ENCODE measurements around the gene USP3. TPM values are rescaled to one million over a fixed set of nuclear protein-coding genes. Genes with fewer than 3 reads are reported as not detected.

The USP3 gene
- polyA plus RNA-seq, 1 of the 3 experiments (the other 2 are of a cell fraction) = 9.3 TPM

GRCh38 chr15:63478243-63478642, 26.1 kb upstream of the USP3 start (continued):
- TF ChIP-seq, protein P1, sequence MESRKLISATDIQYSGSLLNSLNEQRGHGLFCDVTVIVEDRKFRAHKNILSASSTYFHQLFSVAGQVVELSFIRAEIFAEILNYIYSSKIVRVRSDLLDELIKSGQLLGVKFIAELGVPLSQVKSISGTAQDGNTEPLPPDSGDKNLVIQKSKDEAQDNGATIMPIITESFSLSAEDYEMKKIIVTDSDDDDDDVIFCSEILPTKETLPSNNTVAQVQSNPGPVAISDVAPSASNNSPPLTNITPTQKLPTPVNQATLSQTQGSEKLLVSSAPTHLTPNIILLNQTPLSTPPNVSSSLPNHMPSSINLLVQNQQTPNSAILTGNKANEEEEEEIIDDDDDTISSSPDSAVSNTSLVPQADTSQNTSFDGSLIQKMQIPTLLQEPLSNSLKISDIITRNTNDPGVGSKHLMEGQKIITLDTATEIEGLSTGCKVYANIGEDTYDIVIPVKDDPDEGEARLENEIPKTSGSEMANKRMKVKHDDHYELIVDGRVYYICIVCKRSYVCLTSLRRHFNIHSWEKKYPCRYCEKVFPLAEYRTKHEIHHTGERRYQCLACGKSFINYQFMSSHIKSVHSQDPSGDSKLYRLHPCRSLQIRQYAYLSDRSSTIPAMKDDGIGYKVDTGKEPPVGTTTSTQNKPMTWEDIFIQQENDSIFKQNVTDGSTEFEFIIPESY (IDR thresholded peaks at IDR 0.05; ENCODE audit: borderline replicate concordance, low read depth) = no peak

- no peaks in the 10 kb centered on the region for H4K20me1 ChIP-seq (ENCODE audit: insufficient read depth)
- ChIA-PET CTCF (interaction anchor here (2.8 kb wide), 1 partner anchor 13 kb away, joined by 12 read pairs; no protein-coding TSS in a partner anchor), POLR2A (no interaction called here)
- H3K27ac ChIP-seq (ENCODE audit: low read depth in 2 of 2, low read length in 1 of 2) = no peak overlapping the region
- H3K79me2 ChIP-seq (ENCODE audit: insufficient read depth) = no peaks in the 10 kb centered on the region
- H3K36me3 ChIP-seq (replicated peaks in 1 of 2; ENCODE audit: control insufficient read depth in 1 of 2, insufficient read depth in 2 of 2, low read length in 1 of 2) = no peaks in the 10 kb centered on the region
- no peak for DNase-seq
- H3K27me3 ChIP-seq (ENCODE audit: insufficient read depth) = no peaks in the 10 kb centered on the region
- no peak overlapping the region for H3K4me3 ChIP-seq (ENCODE audit: low read depth in 2 of 2, low read length in 1 of 2)
- H3K4me2 ChIP-seq = 0 out of 2 replicates have a peak overlapping the region, but pooled peaks have one; percentile 57
- H3F3A ChIP-seq (replicated peaks; ENCODE audit: insufficient read depth) = peaks cover 9% of the 10 kb centered on the region
- H3K9ac ChIP-seq = no peak overlapping the region
- H3K9me2 ChIP-seq = no peaks in the 10 kb centered on the region
- H3K4me1 ChIP-seq (ENCODE audit: control insufficient read depth in 1 of 2, insufficient read depth in 2 of 2, low read depth in 1 of 2, low read length in 1 of 2) = peaks cover 0 to 18% of the 10 kb centered on the region in 2 experiments; a peak in 1 of 4 replicates
- no peak overlapping the region for H2AFZ ChIP-seq (ENCODE audit: low read depth)
- no peak for TF ChIP-seq FOXM1 (IDR thresholded peaks at IDR 0.05; ENCODE audit: low read depth)
- no peak for TF ChIP-seq MAX (IDR thresholded peaks at IDR 0.05; ENCODE audit: low read depth)
- 95% methylated on average over 2 of the region's 2 CpGs for WGBS (ENCODE audit: low lambda C conversion rate)
- H3K9me3 ChIP-seq = no peaks in the 10 kb centered on the region
Measured at GRCh38 chr15:63480441-63480821, 24.0 kb upstream of the USP3 start.

GRCh38 chr15:63481105-63481810, 23.1 kb upstream of the USP3 start:
- no peak for DNase-seq
- no peaks in the 10 kb centered on the region for H3K79me2 ChIP-seq (ENCODE audit: insufficient read depth)
- no peaks in the 10 kb centered on the region for H4K20me1 ChIP-seq (ENCODE audit: insufficient read depth)
- no peak overlapping the region for H2AFZ ChIP-seq (ENCODE audit: low read depth)
- H3K9me2 ChIP-seq = no peaks in the 10 kb centered on the region
- no peak overlapping the region for H3K4me2 ChIP-seq
- peaks cover 9% of the 10 kb centered on the region for H3F3A ChIP-seq (replicated peaks; ENCODE audit: insufficient read depth)
- H3K4me3 ChIP-seq (ENCODE audit: low read depth in 2 of 2, low read length in 1 of 2) = no peak overlapping the region
- H3K27ac ChIP-seq (ENCODE audit: low read depth in 2 of 2, low read length in 1 of 2) = no peak overlapping the region
- TF ChIP-seq, protein P2, sequence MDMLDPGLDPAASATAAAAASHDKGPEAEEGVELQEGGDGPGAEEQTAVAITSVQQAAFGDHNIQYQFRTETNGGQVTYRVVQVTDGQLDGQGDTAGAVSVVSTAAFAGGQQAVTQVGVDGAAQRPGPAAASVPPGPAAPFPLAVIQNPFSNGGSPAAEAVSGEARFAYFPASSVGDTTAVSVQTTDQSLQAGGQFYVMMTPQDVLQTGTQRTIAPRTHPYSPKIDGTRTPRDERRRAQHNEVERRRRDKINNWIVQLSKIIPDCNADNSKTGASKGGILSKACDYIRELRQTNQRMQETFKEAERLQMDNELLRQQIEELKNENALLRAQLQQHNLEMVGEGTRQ (IDR thresholded peaks at IDR 0.05; ENCODE audit: borderline replicate concordance, low read depth, low read length) = no peak
- TF ChIP-seq EZH2phosphoT487 (IDR thresholded peaks at IDR 0.05; ENCODE audit: borderline replicate concordance, low read depth) (no peak), MXI1 (IDR thresholded peaks at IDR 0.05; ENCODE audit: low read depth, low read length) (no peak), TAF1 (IDR thresholded peaks at IDR 0.05; ENCODE audit: borderline replicate concordance, low read depth, low read length) (no peak), EP300 (IDR thresholded peaks at IDR 0.05; ENCODE audit: borderline replicate concordance in 1 of 2, low read depth in 1 of 2, low read length in 1 of 2) (no peak), FOXJ3 (CRISPR knock-in tag; IDR thresholded peaks at IDR 0.05) (no peak), FOXM1 (IDR thresholded peaks at IDR 0.05; ENCODE audit: low read depth) (no peak), TEAD4 (IDR thresholded peaks at IDR 0.05; ENCODE audit: borderline replicate concordance, insufficient read depth) (no peak), RXRA (IDR thresholded peaks at IDR 0.05; ENCODE audit: borderline replicate concordance, low read depth) (no peak)
- TF ChIP-seq, protein P3, sequence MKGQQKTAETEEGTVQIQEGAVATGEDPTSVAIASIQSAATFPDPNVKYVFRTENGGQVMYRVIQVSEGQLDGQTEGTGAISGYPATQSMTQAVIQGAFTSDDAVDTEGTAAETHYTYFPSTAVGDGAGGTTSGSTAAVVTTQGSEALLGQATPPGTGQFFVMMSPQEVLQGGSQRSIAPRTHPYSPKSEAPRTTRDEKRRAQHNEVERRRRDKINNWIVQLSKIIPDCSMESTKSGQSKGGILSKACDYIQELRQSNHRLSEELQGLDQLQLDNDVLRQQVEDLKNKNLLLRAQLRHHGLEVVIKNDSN (IDR thresholded peaks at IDR 0.05; ENCODE audit: borderline replicate concordance, low read depth) = no peak
- TF ChIP-seq, protein P4, sequence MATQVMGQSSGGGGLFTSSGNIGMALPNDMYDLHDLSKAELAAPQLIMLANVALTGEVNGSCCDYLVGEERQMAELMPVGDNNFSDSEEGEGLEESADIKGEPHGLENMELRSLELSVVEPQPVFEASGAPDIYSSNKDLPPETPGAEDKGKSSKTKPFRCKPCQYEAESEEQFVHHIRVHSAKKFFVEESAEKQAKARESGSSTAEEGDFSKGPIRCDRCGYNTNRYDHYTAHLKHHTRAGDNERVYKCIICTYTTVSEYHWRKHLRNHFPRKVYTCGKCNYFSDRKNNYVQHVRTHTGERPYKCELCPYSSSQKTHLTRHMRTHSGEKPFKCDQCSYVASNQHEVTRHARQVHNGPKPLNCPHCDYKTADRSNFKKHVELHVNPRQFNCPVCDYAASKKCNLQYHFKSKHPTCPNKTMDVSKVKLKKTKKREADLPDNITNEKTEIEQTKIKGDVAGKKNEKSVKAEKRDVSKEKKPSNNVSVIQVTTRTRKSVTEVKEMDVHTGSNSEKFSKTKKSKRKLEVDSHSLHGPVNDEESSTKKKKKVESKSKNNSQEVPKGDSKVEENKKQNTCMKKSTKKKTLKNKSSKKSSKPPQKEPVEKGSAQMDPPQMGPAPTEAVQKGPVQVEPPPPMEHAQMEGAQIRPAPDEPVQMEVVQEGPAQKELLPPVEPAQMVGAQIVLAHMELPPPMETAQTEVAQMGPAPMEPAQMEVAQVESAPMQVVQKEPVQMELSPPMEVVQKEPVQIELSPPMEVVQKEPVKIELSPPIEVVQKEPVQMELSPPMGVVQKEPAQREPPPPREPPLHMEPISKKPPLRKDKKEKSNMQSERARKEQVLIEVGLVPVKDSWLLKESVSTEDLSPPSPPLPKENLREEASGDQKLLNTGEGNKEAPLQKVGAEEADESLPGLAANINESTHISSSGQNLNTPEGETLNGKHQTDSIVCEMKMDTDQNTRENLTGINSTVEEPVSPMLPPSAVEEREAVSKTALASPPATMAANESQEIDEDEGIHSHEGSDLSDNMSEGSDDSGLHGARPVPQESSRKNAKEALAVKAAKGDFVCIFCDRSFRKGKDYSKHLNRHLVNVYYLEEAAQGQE (IDR thresholded peaks at IDR 0.05; ENCODE audit: low read depth, low read length) = no peak
- no peaks in the 10 kb centered on the region for H3K27me3 ChIP-seq (ENCODE audit: insufficient read depth)
- no peak overlapping the region for H3K9ac ChIP-seq
- peaks cover 0 to 18% of the 10 kb centered on the region in 2 experiments; a peak in 1 of 4 replicates for H3K4me1 ChIP-seq (ENCODE audit: control insufficient read depth in 1 of 2, insufficient read depth in 2 of 2, low read depth in 1 of 2, low read length in 1 of 2)
- POLR2A ChIA-PET = no interaction called here
- CTCF ChIA-PET = interaction anchor here (0.6 to 1.3 kb wide), 2 partner anchors 14 to 186 kb away, joined by 3 read pairs; no protein-coding TSS in a partner anchor
- H3K36me3 ChIP-seq (replicated peaks in 1 of 2; ENCODE audit: control insufficient read depth in 1 of 2, insufficient read depth in 2 of 2, low read length in 1 of 2) = no peaks in the 10 kb centered on the region
- H3K9me3 ChIP-seq = no peaks in the 10 kb centered on the region
- WGBS (ENCODE audit: low lambda C conversion rate) = 80% methylated on average over 3 of the region's 3 CpGs

Measured in SK-N-SH (cell line).